Breast epithelium (tissue), 4 donors: Measurements from ENCODE around the gene ZNF74. TPM values are rescaled to one million over a fixed set of nuclear protein-coding genes. Genes with fewer than 3 reads are reported as not detected.
A peak's percentile ranks its signal among the peaks of the same experiment; 100 is the strongest.

Experiments used
- DNase-seq, 2 donors: peaks; one replicate each; pipeline ENCODE4 v3.0.0-alpha.2; 2019; ENCODE audit warnings: low spot score in 2 of 2
- H3K27ac ChIP-seq, 2 donors: fragments of 200-600 bp; sonication (generic) in 1 of 2; one replicate each; pipeline ENCODE4 v1.5.1; 2016 to 2019; ENCODE audit warnings: mild to moderate bottlenecking in 1 of 2
- H3K27me3 ChIP-seq, 2 donors: fragments of 200-600 bp; sonication (generic) in 1 of 2; one replicate each; pipeline versions ENCODE4 v1.5.1 to v1.6.0; 2017 to 2019; ENCODE audit warnings: control low read depth in 1 of 2, mild to moderate bottlenecking in 1 of 2
- H3K36me3 ChIP-seq: fragments of 200-600 bp; one replicate; pipeline ENCODE4 v1.5.1; 2019
- H3K4me1 ChIP-seq, 2 donors: fragments of 200-600 bp; sonication (generic); one replicate each; pipeline ENCODE4 v1.5.1; 2016 to 2019; ENCODE audit warnings: control low read depth in 1 of 2
- H3K4me3 ChIP-seq, 3 donors: fragments of 200-600 bp; sonication (generic); 1 replicate in 2 of 3; 2 replicates in 1 of 3; pipeline ENCODE4 v1.5.1; 2016 to 2019; ENCODE audit warnings: mild to moderate bottlenecking in 3 of 3, moderate library complexity in 2 of 3
- H3K9me3 ChIP-seq, 2 donors: fragments of 200-600 bp; sonication (generic) in 1 of 2; one replicate each; pipeline ENCODE4 v1.5.1; 2016 to 2019; ENCODE audit warnings: control low read depth in 1 of 2
- POLR2A ChIP-seq: fragments of 450-650 bp; IDR thresholded peaks from one replicate; pipeline ENCODE4 v1.6.1; 2016; ENCODE audit warnings: antibody characterized with exemption, mild to moderate bottlenecking, moderate library complexity
- POLR2AphosphoS5 ChIP-seq, 3 donors: sonication (generic); formaldehyde crosslinking; IDR thresholded peaks; one replicate each; pipeline ENCODE4 v1.6.1; 2017; ENCODE audit warnings: antibody characterized with exemption in 3 of 3
- intact Hi-C: fragments of 100-400 bp; cut with DNase I; formaldehyde crosslinking; loops from one replicate; pipeline ENCODE4 v1.15.1; 2023; ENCODE audit warnings: low total_unique reads
- total RNA-seq, 3 donors: library from RNA; depleted of rRNA; stranded (reverse); fragments of >200 nt; gene quantifications; one replicate each; pipeline ENCODE4 v1.1.0, GENCODE V29; 2016
- TF ChIP-seq, protein P1 (sequence below), 3 donors: fragments of 450-650 bp; IDR thresholded peaks; one replicate each; pipeline ENCODE4 v1.5.1; 2016 to 2017; ENCODE audit warnings: antibody characterized with exemption in 3 of 3, mild to moderate bottlenecking in 3 of 3, moderate library complexity in 3 of 3

The ZNF74 gene
- total RNA-seq, 3 donors from 2014 or later = 4.8 to 11.5 (median 10.0) TPM

DNA sequence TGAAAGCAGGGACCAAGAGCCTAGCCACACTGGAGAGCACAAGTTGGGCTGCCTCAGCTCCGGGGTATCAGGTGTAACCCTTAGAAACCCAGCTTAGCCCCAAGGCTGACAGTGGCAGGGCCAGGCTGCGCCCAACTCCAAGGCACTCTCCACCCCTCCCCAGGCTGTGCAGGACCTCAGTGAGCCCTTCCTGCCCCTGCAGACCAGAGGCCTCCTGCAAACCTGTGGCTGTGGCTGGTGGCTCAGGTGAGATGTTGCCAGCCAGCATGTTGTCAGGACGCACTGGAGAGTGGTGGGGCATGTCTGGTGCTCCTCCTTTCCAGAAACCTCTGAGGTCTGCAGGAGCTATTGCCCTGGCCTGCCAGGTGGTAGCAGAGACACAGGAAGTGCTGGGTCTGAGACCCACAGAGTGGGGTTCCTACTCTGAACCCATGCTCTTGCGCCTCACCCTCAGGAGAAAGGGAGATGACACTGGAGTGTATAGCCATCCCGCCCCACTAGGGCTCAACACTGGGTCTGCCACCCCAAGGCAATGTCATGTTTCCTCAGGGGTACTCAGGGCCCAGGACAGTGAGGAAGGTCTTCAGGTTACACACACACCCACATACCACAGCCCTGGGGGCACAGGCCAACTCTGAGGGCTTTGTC lies 46.1 kb downstream of the ZNF74 start:
- peak overlapping the region in 1 of 2 donors; percentile 3 for H3K27ac ChIP-seq
- H3K27me3 ChIP-seq = peaks cover 0 to 9% of the 10 kb centered on the region in 2 donors
- no peak for DNase-seq
- no peak overlapping the region for H3K4me3 ChIP-seq
- intact Hi-C loops = no loop called here
- no peaks in the 10 kb centered on the region for H3K36me3 ChIP-seq
- TF ChIP-seq POLR2AphosphoS5 (IDR thresholded peaks at IDR 0.05) = no peak
- TF ChIP-seq, protein P1, sequence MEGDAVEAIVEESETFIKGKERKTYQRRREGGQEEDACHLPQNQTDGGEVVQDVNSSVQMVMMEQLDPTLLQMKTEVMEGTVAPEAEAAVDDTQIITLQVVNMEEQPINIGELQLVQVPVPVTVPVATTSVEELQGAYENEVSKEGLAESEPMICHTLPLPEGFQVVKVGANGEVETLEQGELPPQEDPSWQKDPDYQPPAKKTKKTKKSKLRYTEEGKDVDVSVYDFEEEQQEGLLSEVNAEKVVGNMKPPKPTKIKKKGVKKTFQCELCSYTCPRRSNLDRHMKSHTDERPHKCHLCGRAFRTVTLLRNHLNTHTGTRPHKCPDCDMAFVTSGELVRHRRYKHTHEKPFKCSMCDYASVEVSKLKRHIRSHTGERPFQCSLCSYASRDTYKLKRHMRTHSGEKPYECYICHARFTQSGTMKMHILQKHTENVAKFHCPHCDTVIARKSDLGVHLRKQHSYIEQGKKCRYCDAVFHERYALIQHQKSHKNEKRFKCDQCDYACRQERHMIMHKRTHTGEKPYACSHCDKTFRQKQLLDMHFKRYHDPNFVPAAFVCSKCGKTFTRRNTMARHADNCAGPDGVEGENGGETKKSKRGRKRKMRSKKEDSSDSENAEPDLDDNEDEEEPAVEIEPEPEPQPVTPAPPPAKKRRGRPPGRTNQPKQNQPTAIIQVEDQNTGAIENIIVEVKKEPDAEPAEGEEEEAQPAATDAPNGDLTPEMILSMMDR (IDR thresholded peaks at IDR 0.05) = no peak
- no peak for TF ChIP-seq POLR2A
- no peaks in the 10 kb centered on the region for H3K9me3 ChIP-seq
- H3K4me1 ChIP-seq = no peaks in the 10 kb centered on the region

DNA sequence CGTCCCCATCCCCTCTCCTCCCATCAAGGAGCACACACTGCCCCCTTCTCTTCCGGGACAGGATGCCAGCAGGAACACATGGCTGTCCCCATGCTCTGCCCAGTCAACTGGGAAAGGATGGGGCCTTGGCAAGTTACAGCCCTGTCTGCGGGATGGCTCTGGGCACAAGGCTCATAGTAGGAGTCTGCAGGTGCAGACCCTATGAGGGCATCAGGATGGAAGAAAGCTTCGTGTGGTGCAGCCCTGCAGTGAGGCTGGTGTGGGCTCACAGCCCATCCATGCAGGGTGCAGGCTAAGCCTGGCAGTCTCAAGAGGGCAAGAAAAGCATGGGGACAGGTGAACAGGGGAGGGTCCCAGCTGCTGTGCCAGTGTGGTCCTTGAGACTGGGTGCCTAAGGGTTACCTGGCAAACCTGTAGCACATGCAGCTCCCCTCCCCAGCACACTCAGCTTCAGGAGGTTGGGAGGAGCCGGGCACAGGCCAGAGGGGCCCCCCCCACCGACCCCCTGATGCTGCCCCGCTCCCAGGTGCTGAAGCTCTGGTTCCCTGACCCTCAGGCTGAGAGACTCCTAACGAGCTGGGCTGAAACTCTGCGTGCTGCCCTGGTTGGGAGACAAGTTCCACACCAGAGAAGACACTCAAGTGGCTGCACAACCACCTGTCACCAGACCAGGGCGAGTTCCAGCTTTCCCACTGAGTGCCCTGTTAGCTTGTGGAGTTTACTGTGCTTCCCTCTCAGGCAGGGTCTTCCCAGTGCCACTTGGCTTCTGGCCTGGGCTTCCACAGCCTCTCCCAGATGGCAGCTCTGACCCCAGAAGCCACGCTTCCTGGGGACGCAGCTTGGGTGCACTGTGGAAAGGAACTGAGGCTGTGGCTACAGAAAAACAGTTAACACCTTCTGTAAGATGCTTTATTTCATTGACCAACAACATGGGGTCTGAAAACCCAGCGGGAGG lies 47.0 kb downstream of the ZNF74 start:
- H3K4me1 ChIP-seq = no peaks in the 10 kb centered on the region
- H3K27ac ChIP-seq = no peak overlapping the region
- intact Hi-C loops = no loop called here
- no peak overlapping the region for H3K4me3 ChIP-seq
- TF ChIP-seq, protein P1 (IDR thresholded peaks at IDR 0.05) = no peak
- TF ChIP-seq POLR2A = no peak
- no peaks in the 10 kb centered on the region for H3K36me3 ChIP-seq
- no peak for DNase-seq
- no peaks in the 10 kb centered on the region for H3K9me3 ChIP-seq
- H3K27me3 ChIP-seq = peaks cover 0 to 2% of the 10 kb centered on the region in 2 donors

DNA sequence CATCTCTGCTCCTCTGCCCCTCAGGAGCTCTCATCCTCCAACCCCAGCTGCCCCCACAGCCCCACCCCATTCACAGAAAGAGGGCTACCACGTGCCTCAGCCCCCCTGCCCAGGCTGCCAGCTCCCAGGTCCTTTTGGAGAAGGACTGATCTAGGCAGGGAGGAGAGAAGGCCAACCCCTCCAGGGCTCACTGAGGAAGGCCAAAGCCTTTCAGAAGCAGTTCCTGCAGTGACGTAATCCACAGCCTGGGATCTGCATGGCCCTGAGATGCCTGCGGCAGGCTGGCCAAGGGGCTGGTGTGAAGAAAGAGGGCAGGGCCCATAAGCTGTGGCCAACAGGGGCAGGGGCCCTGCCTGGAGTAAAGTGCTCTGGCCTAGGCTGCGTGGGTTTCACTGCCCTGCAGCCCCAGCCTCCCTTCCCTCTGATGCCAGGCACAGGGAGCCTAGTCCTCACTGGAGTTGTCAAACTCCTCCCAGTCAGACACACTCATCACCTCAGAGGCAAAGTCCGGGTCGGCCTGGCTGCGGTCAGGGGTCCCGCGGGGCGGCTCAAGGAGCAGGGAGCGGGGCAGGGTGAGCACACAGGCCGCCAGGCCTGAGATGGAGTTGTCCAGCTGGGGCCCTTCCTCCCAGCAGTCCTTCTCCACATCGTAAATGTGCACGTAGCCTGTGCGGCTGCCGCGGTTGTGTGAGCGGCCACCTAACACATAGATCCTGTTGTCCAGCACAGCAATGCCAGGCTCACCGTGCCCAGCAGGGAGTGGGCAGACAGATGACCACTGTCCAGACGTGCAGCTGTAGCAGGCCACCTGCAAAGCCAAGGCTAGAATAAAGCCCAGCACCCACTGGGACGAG lies 47.9 kb downstream of the ZNF74 start:
- H3K4me1 ChIP-seq = no peaks in the 10 kb centered on the region
- intact Hi-C loops = no loop called here
- H3K36me3 ChIP-seq = no peaks in the 10 kb centered on the region
- H3K9me3 ChIP-seq = no peaks in the 10 kb centered on the region
- peak overlapping the region in 1 of 2 donors; percentile 25 for H3K27ac ChIP-seq
- no peak for DNase-seq
- no peak overlapping the region for H3K4me3 ChIP-seq
- TF ChIP-seq POLR2A (no peak), POLR2AphosphoS5 (IDR thresholded peaks at IDR 0.05) (no peak)
- TF ChIP-seq, protein P1 (IDR thresholded peaks at IDR 0.05) = no peak
- no peaks in the 10 kb centered on the region for H3K27me3 ChIP-seq

DNA sequence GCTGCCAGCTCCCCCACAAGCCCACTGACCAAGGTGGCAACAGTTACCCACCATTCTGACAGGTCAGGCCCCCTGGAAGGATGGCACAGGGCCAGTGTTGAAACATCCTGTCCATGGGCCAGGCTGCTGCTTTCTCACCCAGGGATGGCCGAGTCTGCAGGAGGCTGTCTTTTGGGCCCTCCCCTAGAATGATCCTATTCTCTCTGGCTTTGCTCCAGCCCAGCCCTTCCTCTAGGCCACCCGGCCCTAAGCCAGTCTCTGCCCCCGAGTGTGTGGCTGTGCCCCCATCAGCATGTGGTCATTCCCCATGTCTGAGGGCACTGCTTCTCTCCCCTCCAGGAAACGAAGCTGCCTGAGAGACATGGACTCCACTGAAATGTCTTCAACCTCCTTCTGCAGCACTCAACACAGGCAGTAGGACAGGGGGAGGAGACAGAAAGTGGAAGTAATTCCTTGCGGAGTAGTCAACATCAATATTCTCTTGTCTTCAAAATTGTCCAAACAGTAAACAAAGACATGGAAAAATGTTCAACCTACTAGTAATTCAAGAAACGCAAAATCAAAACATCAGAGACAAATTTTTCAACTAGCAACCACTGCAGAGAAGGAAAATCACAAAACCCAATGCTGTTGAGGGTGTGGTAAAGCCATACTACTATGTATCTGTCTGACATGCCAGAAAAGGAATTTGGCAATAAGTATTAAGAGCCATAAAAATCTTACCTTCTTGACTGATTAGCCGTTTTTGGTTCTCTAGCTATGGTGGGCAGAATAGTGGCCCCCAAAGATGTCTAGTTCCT lies 48.7 kb downstream of the ZNF74 start:
- Histone ChIP-seq H3K9me3 (no peaks in the 10 kb centered on the region), H3K4me1 (no peaks in the 10 kb centered on the region), H3K36me3 (no peaks in the 10 kb centered on the region), H3K4me3 (no peak overlapping the region), H3K27me3 (no peaks in the 10 kb centered on the region), H3K27ac (no peak overlapping the region)
- TF ChIP-seq POLR2AphosphoS5 (IDR thresholded peaks at IDR 0.05) (no peak), POLR2A (no peak)
- TF ChIP-seq, protein P1 (IDR thresholded peaks at IDR 0.05) = no peak
- intact Hi-C loops = no loop called here
- DNase-seq = no peak
